NCI-H460 (cell line): ENCODE measurements around the gene CD86. TPM values are rescaled to one million over a fixed set of nuclear protein-coding genes. Genes with fewer than 3 reads are reported as not detected.

Experiments used
- DNase-seq: peaks from one replicate; pipeline ENCODE4 v3.0.0-alpha.2; 2016; ENCODE audit warnings: low read depth; ENCODE audit errors: extremely low read depth
- total RNA-seq: library from RNA; depleted of rRNA; stranded (reverse); fragments of >200 nt; shearing (Covaris generic); gene quantifications from 2 replicates; pipeline ENCODE4 v1.2.3, GENCODE V29; 2014

CD86 gene
- total RNA-seq, 1 experiment from 2014 or later = not detected

- no peak for DNase-seq
Observed at GRCh38 chr3:122057671-122058070, 2.5 kb downstream of the CD86 start.

GRCh38 chr3:122058294-122058693 is 3.1 kb downstream of the CD86 start:
- DNase-seq = no peak

GRCh38 chr3:122060040-122060698 is 5.0 kb downstream of the CD86 start:
- no peak for DNase-seq

GRCh38 chr3:122063908-122064307 is 8.7 kb downstream of the CD86 start:
- no peak for DNase-seq

- no peak for DNase-seq
Observed at GRCh38 chr3:122064326-122064725, 9.2 kb downstream of the CD86 start.

- DNase-seq = no peak
Observed at GRCh38 chr3:122066331-122067213, 11.4 kb downstream of the CD86 start.

GRCh38 chr3:122067214-122067550 is 12.0 kb downstream of the CD86 start:
- DNase-seq = no peak

- DNase-seq = no peak
Observed at GRCh38 chr3:122067588-122068240, 12.6 kb downstream of the CD86 start.

GRCh38 chr3:122074621-122075265 is 19.6 kb downstream of the CD86 start:
- DNase-seq = no peak

- no peak for DNase-seq
Observed at GRCh38 chr3:122076491-122077292, 21.5 kb downstream of the CD86 start.

- no peak for DNase-seq
Observed at GRCh38 chr3:122077293-122078234, 22.4 kb downstream of the CD86 start.

GRCh38 chr3:122078235-122078935 is 23.2 kb downstream of the CD86 start:
- no peak for DNase-seq

- no peak for DNase-seq
Observed at GRCh38 chr3:122079524-122080206, 24.5 kb downstream of the CD86 start.

- no peak for DNase-seq
Observed at GRCh38 chr3:122080207-122080587, 25.0 kb downstream of the CD86 start.

- DNase-seq = no peak
Observed at GRCh38 chr3:122081543-122082247, 26.5 kb downstream of the CD86 start.

GRCh38 chr3:122082357-122082756 is 27.2 kb downstream of the CD86 start:
- no peak for DNase-seq

GRCh38 chr3:122084799-122085198 is 29.6 kb downstream of the CD86 start:
- no peak for DNase-seq
